GM23338 (cell line): ENCODE data around the gene TM7SF2. TPM values are rescaled to one million over a fixed set of nuclear protein-coding genes. Genes with fewer than 3 reads are reported as not detected.

Experiments used
- ATAC-seq: fragments of 200-7000 bp; cut with Tn5 transposase; 3 replicates; pipeline ENCODE4 v1.9.1; 2020
- DNase-seq: peaks from one replicate; pipeline ENCODE4 v3.0.0-alpha.2; 2015; ENCODE audit warnings: low spot score
- H2AFZ ChIP-seq: fragments of 200-600 bp; sonication (generic); 2 replicates; pipeline ENCODE4 v1.8.0; 2016; ENCODE audit warnings: antibody characterized with exemption, mild to moderate bottlenecking, moderate library complexity
- H3F3A ChIP-seq: fragments of 200-600 bp; sonication (generic); replicated peaks from 2 replicates; pipeline ENCODE4 v1.8.0; 2017; ENCODE audit warnings: antibody characterized with exemption, mixed run types, low read depth
- H3K27ac ChIP-seq: fragments of 200-600 bp; sonication (generic); 2 replicates; pipeline ENCODE4 v1.6.1; 2016; ENCODE audit warnings: low read depth
- H3K27me3 ChIP-seq: fragments of 200-600 bp; sonication (generic); 2 replicates; pipeline ENCODE4 v1.8.0; 2016; ENCODE audit warnings: mild to moderate bottlenecking, mixed run types, moderate library complexity; ENCODE audit not compliant: insufficient read depth
- H3K36me3 ChIP-seq: fragments of 200-600 bp; sonication (generic); 2 replicates; pipeline ENCODE4 v1.8.0; 2016; ENCODE audit warnings: mild to moderate bottlenecking; ENCODE audit not compliant: insufficient read depth
- H3K4me1 ChIP-seq: fragments of 200-600 bp; sonication (generic); 2 replicates; pipeline ENCODE4 v1.8.0; 2016; ENCODE audit warnings: mild to moderate bottlenecking, moderate library complexity; ENCODE audit not compliant: insufficient read depth
- H3K4me2 ChIP-seq: fragments of 200-600 bp; sonication (generic); 2 replicates; pipeline ENCODE4 v1.7.1; 2017; ENCODE audit warnings: mixed run types
- H3K4me3 ChIP-seq: fragments of 200-600 bp; sonication (generic); 2 replicates; pipeline ENCODE4 v1.6.1; 2016; ENCODE audit warnings: mixed run types
- H3K79me2 ChIP-seq: fragments of 200-600 bp; sonication (generic); replicated peaks from 2 replicates; pipeline ENCODE4 v1.8.0; 2017; ENCODE audit warnings: mild to moderate bottlenecking; ENCODE audit not compliant: insufficient read depth
- H3K9me2 ChIP-seq: fragments of 200-600 bp; sonication (generic); 2 replicates; pipeline ENCODE4 v1.8.0; 2017; ENCODE audit not compliant: insufficient read depth
- H4K20me1 ChIP-seq: fragments of 200-600 bp; sonication (generic); replicated peaks from 2 replicates; pipeline ENCODE4 v1.8.0; 2017; ENCODE audit warnings: mild to moderate bottlenecking; ENCODE audit not compliant: insufficient read depth
- H3K27ac Mint-ChIP-seq: 2 replicates; pipeline ENCODE4 v1.8.0; 2020; ENCODE audit warnings: inconsistent platforms, mild to moderate bottlenecking, moderate library complexity, mixed read lengths
- H3K27me3 Mint-ChIP-seq: 3 replicates; pipeline ENCODE4 v1.8.0; 2022; ENCODE audit warnings: low read depth, mild to moderate bottlenecking, moderate library complexity, mixed read lengths, inconsistent platforms; ENCODE audit not compliant: insufficient read depth, poor library complexity
- H3K36me3 Mint-ChIP-seq: 3 replicates; pipeline ENCODE4 v1.8.0; 2021; ENCODE audit warnings: low read depth, mild to moderate bottlenecking, inconsistent platforms, moderate library complexity, mixed read lengths
- H3K4me1 Mint-ChIP-seq: 3 replicates; pipeline ENCODE4 v1.8.0; 2020; ENCODE audit warnings: mild to moderate bottlenecking, inconsistent platforms, mixed read lengths
- H3K4me3 Mint-ChIP-seq: 3 replicates; pipeline ENCODE4 v1.8.0; 2021; ENCODE audit warnings: moderate library complexity, mild to moderate bottlenecking, inconsistent platforms, mixed read lengths
- H3K9me3 Mint-ChIP-seq: 3 replicates; pipeline ENCODE4 v1.8.0; 2020; ENCODE audit warnings: moderate library complexity, mild to moderate bottlenecking, inconsistent platforms, mixed read lengths
- CREB1 ChIP-seq: fragments of 250-450 bp; sonication (Bioruptor Pico); IDR thresholded peaks from 2 replicates; pipeline ENCODE4 v1.5.0; 2020; ENCODE audit warnings: low read depth, mild to moderate bottlenecking, moderate library complexity
- ETS1 ChIP-seq: IDR thresholded peaks from 2 replicates; pipeline ENCODE4 v1.6.1; 2016; ENCODE audit warnings: antibody characterized with exemption
- EZH2 ChIP-seq: fragments of 200-600 bp; sonication (generic); IDR thresholded peaks from one replicate; pipeline ENCODE4 v1.8.0; 2017; ENCODE audit warnings: antibody characterized with exemption, mild to moderate bottlenecking, low read depth; ENCODE audit not compliant: unreplicated experiment
- JUNB ChIP-seq: IDR thresholded peaks from one replicate; pipeline ENCODE4 v1.6.1; 2016; ENCODE audit warnings: antibody characterized with exemption; ENCODE audit not compliant: unreplicated experiment
- POLR2AphosphoS5 ChIP-seq: IDR thresholded peaks from 2 replicates; pipeline ENCODE4 v1.6.1; 2016; ENCODE audit warnings: antibody characterized with exemption, low read depth
- REST ChIP-seq: IDR thresholded peaks from one replicate; pipeline ENCODE4 v1.6.1; 2018; ENCODE audit warnings: antibody characterized with exemption; ENCODE audit not compliant: unreplicated experiment
- STAT1 ChIP-seq: IDR thresholded peaks from one replicate; pipeline ENCODE4 v1.6.1; 2016; ENCODE audit warnings: antibody characterized with exemption; ENCODE audit not compliant: unreplicated experiment
- ZNF114 ChIP-seq: fragments of 250-450 bp; sonication (Bioruptor Pico); IDR thresholded peaks from 2 replicates; pipeline ENCODE4 v1.5.0; 2020; ENCODE audit warnings: mild to moderate bottlenecking, moderate library complexity
- ZNF331 ChIP-seq: fragments of 250-450 bp; sonication (Bioruptor Pico); IDR thresholded peaks from 2 replicates; pipeline ENCODE4 v1.5.0; 2020; ENCODE audit warnings: low read depth, mild to moderate bottlenecking, moderate library complexity
- ZNF462 ChIP-seq: fragments of 250-450 bp; sonication (Bioruptor Pico); IDR thresholded peaks from 2 replicates; pipeline ENCODE4 v1.5.0; 2020; ENCODE audit warnings: mild to moderate bottlenecking, moderate library complexity
- polyA plus RNA-seq: library from polyadenylated mRNA; unstranded; fragments of >200 nt; fragmentation: Nextera tagmentation; extraction: Ambion mirVana; gene quantifications from 2 replicates; pipeline ENCODE4 v1.2.1, GENCODE V29; 2016
- total RNA-seq: library from RNA; depleted of rRNA; stranded (reverse); fragments of >200 nt; shearing (Covaris generic); gene quantifications from 2 replicates; pipeline ENCODE4 v1.2.3, GENCODE V29; 2014

The TM7SF2 gene
- total and polyA plus RNA-seq, 2 experiments from 2014 or later: 43.5 to 82.3 TPM

- no peak for TF ChIP-seq ZNF114 (CRISPR knock-in tag)
- TF ChIP-seq STAT1: no peak
- TF ChIP-seq JUNB: no peak
- no peak for TF ChIP-seq ZNF331 (CRISPR knock-in tag)
- peak; percentile 71; the same call in 1 of the 2 replicates for TF ChIP-seq ETS1
- no peak for TF ChIP-seq REST
- peak; percentile 43 for TF ChIP-seq POLR2AphosphoS5
- TF ChIP-seq EZH2: no peak
- TF ChIP-seq CREB1 (CRISPR knock-in tag): peak; percentile 90
Observed at GRCh38 chr11:65117206-65118096, 5.8 kb downstream of the TM7SF2 start, which contains the start of gene ZNHIT2 (continued).

GRCh38 chr11:65118097-65118837 lies 6.6 kb downstream of the TM7SF2 start:
- Histone ChIP-seq H3K9me2 (no peaks in the 10 kb centered on the region), H3K36me3 (peaks cover 18% of the 10 kb centered on the region), H3K27me3 (no peaks in the 10 kb centered on the region), H4K20me1 (peaks cover 12% of the 10 kb centered on the region), H3K4me1 (peaks cover 16% of the 10 kb centered on the region), H2AFZ (no peak overlapping the region), H3F3A (peaks cover 38% of the 10 kb centered on the region), H3K27ac (peak overlapping the region; percentile 56), H3K4me3 (no peak overlapping the region), H3K79me2 (peaks cover 38% of the 10 kb centered on the region), H3K4me2 (no peak overlapping the region)
- ATAC-seq: no peak
- Mint-ChIP-seq H3K9me3 (no peaks in the 10 kb centered on the region; the same call in 1 of the 3 replicates), H3K4me3 (peak overlapping the region; percentile 92), H3K4me1 (peaks cover 29% of the 10 kb centered on the region), H3K36me3 (peaks cover 66% of the 10 kb centered on the region), H3K27me3 (peaks cover 41% of the 10 kb centered on the region), H3K27ac (peak overlapping the region; percentile 95)
- DNase-seq: no peak
- TF ChIP-seq ZNF331 (CRISPR knock-in tag) (no peak), POLR2AphosphoS5 (no peak; the same call in 1 of the 2 replicates), ZNF462 (no peak)
